Activated CD4-positive, alpha-beta T cell treated with anti-CD3 and anti-CD28 coated beads, Interleukin-2, amount 50 U/mL, for 4 hours (primary cell): Measurements from ENCODE around the gene DDX31.

Experiments used
- DNase-seq, 2 experiments: peaks; one replicate each; pipeline ENCODE4 v3.0.0-alpha.2; 2020

Gene DDX31

GRCh38 chr9:132592451-132592850 is 77.3 kb downstream of the DDX31 start:
- no peak for DNase-seq

GRCh38 chr9:132591751-132592314 is 78.0 kb downstream of the DDX31 start:
- DNase-seq, result no peak

GRCh38 chr9:132591244-132591643 is 78.5 kb downstream of the DDX31 start:
- DNase-seq, result no peak

- no peak for DNase-seq
Observed at GRCh38 chr9:132590318-132591182, 79.2 kb downstream of the DDX31 start.

GRCh38 chr9:132590037-132590317 is 79.8 kb downstream of the DDX31 start:
- DNase-seq, result no peak

- DNase-seq, result no peak
Observed at GRCh38 chr9:132589148-132590036, 80.4 kb downstream of the DDX31 start.

GRCh38 chr9:132588501-132589147 is 81.2 kb downstream of the DDX31 start:
- DNase-seq, result no peak

- DNase-seq, result no peak
Observed at GRCh38 chr9:132588098-132588497, 81.7 kb downstream of the DDX31 start.

GRCh38 chr9:132587592-132587955 is 82.2 kb downstream of the DDX31 start:
- no peak for DNase-seq

- DNase-seq, result no peak
Observed at GRCh38 chr9:132586830-132587591, 82.8 kb downstream of the DDX31 start.

GRCh38 chr9:132585954-132586829 is 83.6 kb downstream of the DDX31 start:
- DNase-seq, result no peak

- DNase-seq, result no peak
Observed at GRCh38 chr9:132584601-132585560, 84.9 kb downstream of the DDX31 start.

GRCh38 chr9:132583584-132584304 is 86.0 kb downstream of the DDX31 start:
- DNase-seq, result no peak

- no peak for DNase-seq
Observed at GRCh38 chr9:132582786-132583583, 86.8 kb downstream of the DDX31 start.

- no peak for DNase-seq
Observed at GRCh38 chr9:132582276-132582785, 87.5 kb downstream of the DDX31 start, which contains the start of gene BARHL1. Gene BARHL1 (plus strand): TSS chr9:132582606. CDS start chr9:132582798, 192 bp downstream.

- no peak for DNase-seq
Observed at GRCh38 chr9:132579427-132579798, 90.4 kb downstream of the DDX31 start.

GRCh38 chr9:132578367-132578932 is 91.3 kb downstream of the DDX31 start:
- DNase-seq, result no peak

- no peak for DNase-seq
Observed at GRCh38 chr9:132577119-132577518, 92.7 kb downstream of the DDX31 start.
